ENCODE results near the gene CES4A. TPM values are rescaled to one million over a fixed set of nuclear protein-coding genes. Genes with fewer than 3 reads are reported as not detected.

CES4A gene
- total and polyA plus RNA-seq, 2 of the 13 experiments (the other 11 are each of a cell fraction or from before 2014, with no cell fraction given), result 0.09 to 0.17 TPM

DNA sequence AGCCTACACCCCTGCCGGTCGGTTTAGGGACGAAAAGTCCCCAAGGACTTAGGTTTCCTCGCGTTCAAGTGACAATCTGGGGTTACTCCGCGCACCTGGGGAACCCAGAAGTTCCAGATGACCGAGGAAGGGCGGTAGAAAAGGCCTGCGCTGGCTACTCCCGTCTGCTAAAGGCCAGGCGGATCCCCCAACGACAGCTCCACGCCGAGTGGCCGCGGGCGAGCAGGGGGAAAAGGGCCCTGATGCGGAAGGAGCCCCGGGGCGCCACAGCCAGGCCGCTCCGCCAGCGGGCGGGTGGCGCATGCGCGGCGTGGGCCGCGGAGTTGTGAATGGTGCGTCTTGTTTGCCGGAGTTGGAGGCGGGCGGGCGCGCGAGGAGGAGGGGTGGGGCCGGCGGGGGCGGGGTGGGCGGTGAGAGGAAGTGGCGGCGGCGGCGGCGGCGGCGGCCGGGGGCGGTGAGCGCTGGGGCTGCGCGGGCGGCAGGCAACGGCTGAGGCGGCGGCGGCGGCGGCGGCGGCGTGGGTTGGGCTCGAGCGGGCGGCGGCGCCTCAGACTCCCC is 40.4 kb downstream of the CES4A start, which contains the start of gene CBFB (continued):
- TF ChIP-seq ZC3H13 (CRISPR knock-in tag; IDR thresholded peaks at IDR 0.05) (peak; percentile 91; the same call in 1 of the 2 replicates), RBAK (CRISPR knock-in tag; IDR thresholded peaks at IDR 0.05) (no peak), REXO4 (CRISPR knock-in tag; IDR thresholded peaks at IDR 0.05; ENCODE audit: borderline replicate concordance) (no peak; the same call in 1 of the 2 replicates), SIX4 (CRISPR knock-in tag; IDR thresholded peaks at IDR 0.05) (peak; percentile 33; the same call in 1 of the 2 replicates), PAWR (CRISPR knock-in tag; IDR thresholded peaks at IDR 0.05; ENCODE audit: borderline replicate concordance) (no peak), FOXM1 (CRISPR knock-in tag; IDR thresholded peaks at IDR 0.05) (no peak), RBFOX2 (IDR thresholded peaks at IDR 0.05; ENCODE audit: low read depth, low read length) (peak; percentile 97), ZNF230 (CRISPR knock-in tag; IDR thresholded peaks at IDR 0.05) (peak; percentile 93), SNAI1 (CRISPR knock-in tag; IDR thresholded peaks at IDR 0.05; ENCODE audit: borderline replicate concordance) (peak; percentile 93), ZNF614 (CRISPR knock-in tag; IDR thresholded peaks at IDR 0.05; ENCODE audit: borderline replicate concordance) (peak; percentile 54; the same call in 1 of the 2 replicates), MYNN (CRISPR knock-in tag; IDR thresholded peaks at IDR 0.05; ENCODE audit: low read depth) (0 out of 2 replicates have a peak, but pooled peaks have one; percentile 78), HOXA3 (CRISPR knock-in tag; IDR thresholded peaks at IDR 0.05) (peak; percentile 85)
- TF ChIP-seq, protein P1, sequence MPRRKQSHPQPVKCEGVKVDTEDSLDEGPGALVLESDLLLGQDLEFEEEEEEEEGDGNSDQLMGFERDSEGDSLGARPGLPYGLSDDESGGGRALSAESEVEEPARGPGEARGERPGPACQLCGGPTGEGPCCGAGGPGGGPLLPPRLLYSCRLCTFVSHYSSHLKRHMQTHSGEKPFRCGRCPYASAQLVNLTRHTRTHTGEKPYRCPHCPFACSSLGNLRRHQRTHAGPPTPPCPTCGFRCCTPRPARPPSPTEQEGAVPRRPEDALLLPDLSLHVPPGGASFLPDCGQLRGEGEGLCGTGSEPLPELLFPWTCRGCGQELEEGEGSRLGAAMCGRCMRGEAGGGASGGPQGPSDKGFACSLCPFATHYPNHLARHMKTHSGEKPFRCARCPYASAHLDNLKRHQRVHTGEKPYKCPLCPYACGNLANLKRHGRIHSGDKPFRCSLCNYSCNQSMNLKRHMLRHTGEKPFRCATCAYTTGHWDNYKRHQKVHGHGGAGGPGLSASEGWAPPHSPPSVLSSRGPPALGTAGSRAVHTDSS (CRISPR knock-in tag; conservative IDR thresholded peaks at IDR 0.05), result 0 out of 2 replicates have a peak, but pooled peaks have one; percentile 76
- TF ChIP-seq, protein P2, sequence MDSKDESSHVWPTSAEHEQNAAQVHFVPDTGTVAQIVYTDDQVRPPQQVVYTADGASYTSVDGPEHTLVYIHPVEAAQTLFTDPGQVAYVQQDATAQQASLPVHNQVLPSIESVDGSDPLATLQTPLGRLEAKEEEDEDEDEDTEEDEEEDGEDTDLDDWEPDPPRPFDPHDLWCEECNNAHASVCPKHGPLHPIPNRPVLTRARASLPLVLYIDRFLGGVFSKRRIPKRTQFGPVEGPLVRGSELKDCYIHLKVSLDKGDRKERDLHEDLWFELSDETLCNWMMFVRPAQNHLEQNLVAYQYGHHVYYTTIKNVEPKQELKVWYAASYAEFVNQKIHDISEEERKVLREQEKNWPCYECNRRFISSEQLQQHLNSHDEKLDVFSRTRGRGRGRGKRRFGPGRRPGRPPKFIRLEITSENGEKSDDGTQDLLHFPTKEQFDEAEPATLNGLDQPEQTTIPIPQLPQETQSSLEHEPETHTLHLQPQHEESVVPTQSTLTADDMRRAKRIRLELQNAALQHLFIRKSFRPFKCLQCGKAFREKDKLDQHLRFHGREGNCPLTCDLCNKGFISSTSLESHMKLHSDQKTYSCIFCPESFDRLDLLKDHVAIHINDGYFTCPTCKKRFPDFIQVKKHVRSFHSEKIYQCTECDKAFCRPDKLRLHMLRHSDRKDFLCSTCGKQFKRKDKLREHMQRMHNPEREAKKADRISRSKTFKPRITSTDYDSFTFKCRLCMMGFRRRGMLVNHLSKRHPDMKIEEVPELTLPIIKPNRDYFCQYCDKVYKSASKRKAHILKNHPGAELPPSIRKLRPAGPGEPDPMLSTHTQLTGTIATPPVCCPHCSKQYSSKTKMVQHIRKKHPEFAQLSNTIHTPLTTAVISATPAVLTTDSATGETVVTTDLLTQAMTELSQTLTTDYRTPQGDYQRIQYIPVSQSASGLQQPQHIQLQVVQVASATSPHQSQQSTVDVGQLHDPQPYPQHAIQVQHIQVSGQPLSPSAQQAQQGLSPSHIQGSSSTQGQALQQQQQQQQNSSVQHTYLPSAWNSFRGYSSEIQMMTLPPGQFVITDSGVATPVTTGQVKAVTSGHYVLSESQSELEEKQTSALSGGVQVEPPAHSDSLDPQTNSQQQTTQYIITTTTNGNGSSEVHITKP (CRISPR knock-in tag; IDR thresholded peaks at IDR 0.05; ENCODE audit: low read depth), result peak; percentile 68
- TF ChIP-seq, protein P3, sequence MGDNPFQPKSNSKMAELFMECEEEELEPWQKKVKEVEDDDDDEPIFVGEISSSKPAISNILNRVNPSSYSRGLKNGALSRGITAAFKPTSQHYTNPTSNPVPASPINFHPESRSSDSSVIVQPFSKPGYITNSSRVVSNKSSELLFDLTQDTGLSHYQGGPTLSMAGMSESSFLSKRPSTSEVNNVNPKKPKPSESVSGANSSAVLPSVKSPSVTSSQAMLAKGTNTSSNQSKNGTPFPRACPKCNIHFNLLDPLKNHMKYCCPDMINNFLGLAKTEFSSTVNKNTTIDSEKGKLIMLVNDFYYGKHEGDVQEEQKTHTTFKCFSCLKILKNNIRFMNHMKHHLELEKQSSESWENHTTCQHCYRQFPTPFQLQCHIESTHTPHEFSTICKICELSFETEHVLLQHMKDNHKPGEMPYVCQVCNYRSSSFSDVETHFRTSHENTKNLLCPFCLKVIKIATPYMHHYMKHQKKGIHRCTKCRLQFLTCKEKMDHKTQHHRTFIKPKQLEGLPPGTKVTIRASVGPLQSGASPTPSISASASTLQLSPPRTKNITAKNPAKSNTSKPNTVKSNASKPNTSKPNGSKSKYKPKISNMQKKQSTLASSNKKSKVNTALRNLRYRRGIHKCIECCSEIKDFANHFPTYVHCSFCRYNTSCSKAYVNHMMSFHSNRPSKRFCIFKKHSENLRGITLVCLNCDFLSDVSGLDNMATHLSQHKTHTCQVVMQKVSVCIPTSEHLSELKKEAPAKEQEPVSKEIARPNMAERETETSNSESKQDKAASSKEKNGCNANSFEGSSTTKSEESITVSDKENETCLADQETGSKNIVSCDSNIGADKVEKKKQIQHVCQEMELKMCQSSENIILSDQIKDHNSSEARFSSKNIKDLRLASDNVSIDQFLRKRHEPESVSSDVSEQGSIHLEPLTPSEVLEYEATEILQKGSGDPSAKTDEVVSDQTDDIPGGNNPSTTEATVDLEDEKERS (CRISPR knock-in tag; IDR thresholded peaks at IDR 0.05), result peak; percentile 91; the same call in 1 of the 2 replicates
- TF ChIP-seq, protein P4, sequence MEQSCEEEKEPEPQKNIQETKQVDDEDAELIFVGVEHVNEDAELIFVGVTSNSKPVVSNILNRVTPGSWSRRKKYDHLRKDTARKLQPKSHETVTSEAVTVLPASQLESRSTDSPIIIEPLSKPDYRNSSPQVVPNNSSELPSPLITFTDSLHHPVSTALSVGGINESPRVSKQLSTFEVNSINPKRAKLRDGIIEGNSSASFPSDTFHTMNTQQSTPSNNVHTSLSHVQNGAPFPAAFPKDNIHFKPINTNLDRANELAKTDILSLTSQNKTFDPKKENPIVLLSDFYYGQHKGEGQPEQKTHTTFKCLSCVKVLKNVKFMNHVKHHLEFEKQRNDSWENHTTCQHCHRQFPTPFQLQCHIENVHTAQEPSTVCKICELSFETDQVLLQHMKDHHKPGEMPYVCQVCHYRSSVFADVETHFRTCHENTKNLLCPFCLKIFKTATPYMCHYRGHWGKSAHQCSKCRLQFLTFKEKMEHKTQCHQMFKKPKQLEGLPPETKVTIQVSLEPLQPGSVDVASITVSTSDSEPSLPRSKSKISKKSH (CRISPR knock-in tag; IDR thresholded peaks at IDR 0.05; ENCODE audit: borderline replicate concordance), result peak; percentile 98
- TF ChIP-seq, protein P5, sequence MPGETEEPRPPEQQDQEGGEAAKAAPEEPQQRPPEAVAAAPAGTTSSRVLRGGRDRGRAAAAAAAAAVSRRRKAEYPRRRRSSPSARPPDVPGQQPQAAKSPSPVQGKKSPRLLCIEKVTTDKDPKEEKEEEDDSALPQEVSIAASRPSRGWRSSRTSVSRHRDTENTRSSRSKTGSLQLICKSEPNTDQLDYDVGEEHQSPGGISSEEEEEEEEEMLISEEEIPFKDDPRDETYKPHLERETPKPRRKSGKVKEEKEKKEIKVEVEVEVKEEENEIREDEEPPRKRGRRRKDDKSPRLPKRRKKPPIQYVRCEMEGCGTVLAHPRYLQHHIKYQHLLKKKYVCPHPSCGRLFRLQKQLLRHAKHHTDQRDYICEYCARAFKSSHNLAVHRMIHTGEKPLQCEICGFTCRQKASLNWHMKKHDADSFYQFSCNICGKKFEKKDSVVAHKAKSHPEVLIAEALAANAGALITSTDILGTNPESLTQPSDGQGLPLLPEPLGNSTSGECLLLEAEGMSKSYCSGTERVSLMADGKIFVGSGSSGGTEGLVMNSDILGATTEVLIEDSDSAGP (CRISPR knock-in tag; IDR thresholded peaks at IDR 0.05; ENCODE audit: borderline replicate concordance), result peak; percentile 70; the same call in 1 of the 2 replicates
